ENCODE results near the gene ATP6V0C. TPM values are rescaled to one million over a fixed set of nuclear protein-coding genes. Genes with fewer than 3 reads are reported as not detected.

Gene ATP6V0C
- polyA plus RNA-seq, 1 donor from 2014 or later: 100 TPM

- Histone ChIP-seq H3K27me3 (ENCODE audit: insufficient read depth, low read depth, low read length) (no peaks in the 10 kb centered on the region), H3K79me2 (replicated peaks; ENCODE audit: insufficient read depth, low read length) (peaks cover 52% of the 10 kb centered on the region), H3K4me3 (ENCODE audit: low read length) (peak overlapping the region; percentile 35), H3K9me2 (ENCODE audit: insufficient read depth, low read length) (no peaks in the 10 kb centered on the region), H3F3A (ENCODE audit: insufficient read depth, low read length, poor library complexity, severe bottlenecking) (no peaks in the 10 kb centered on the region), H2AFZ (ENCODE audit: low read depth, low read length) (no peak overlapping the region), H3K9me3 (ENCODE audit: low read length) (no peaks in the 10 kb centered on the region), H3K36me3 (ENCODE audit: insufficient read depth, low read length) (no peaks in the 10 kb centered on the region), H3K9ac (ENCODE audit: low read length) (no peak overlapping the region), H3K4me2 (ENCODE audit: low read length) (no peak overlapping the region), H3K27ac (ENCODE audit: low read length) (no peak overlapping the region), H4K20me1 (ENCODE audit: insufficient read depth) (peaks cover 39% of the 10 kb centered on the region)
- TF ChIP-seq, protein P1, sequence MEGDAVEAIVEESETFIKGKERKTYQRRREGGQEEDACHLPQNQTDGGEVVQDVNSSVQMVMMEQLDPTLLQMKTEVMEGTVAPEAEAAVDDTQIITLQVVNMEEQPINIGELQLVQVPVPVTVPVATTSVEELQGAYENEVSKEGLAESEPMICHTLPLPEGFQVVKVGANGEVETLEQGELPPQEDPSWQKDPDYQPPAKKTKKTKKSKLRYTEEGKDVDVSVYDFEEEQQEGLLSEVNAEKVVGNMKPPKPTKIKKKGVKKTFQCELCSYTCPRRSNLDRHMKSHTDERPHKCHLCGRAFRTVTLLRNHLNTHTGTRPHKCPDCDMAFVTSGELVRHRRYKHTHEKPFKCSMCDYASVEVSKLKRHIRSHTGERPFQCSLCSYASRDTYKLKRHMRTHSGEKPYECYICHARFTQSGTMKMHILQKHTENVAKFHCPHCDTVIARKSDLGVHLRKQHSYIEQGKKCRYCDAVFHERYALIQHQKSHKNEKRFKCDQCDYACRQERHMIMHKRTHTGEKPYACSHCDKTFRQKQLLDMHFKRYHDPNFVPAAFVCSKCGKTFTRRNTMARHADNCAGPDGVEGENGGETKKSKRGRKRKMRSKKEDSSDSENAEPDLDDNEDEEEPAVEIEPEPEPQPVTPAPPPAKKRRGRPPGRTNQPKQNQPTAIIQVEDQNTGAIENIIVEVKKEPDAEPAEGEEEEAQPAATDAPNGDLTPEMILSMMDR (IDR thresholded peaks at IDR 0.05; ENCODE audit: poor library complexity, severe bottlenecking): no peak
- TF ChIP-seq MXI1 (conservative IDR thresholded peaks at IDR 0.05; ENCODE audit: poor library complexity, severe bottlenecking) (no peak), RAD21 (conservative IDR thresholded peaks at IDR 0.05) (no peak), REST (IDR thresholded peaks at IDR 0.05; ENCODE audit: borderline replicate concordance) (no peak), EP300 (conservative IDR thresholded peaks at IDR 0.05; ENCODE audit: poor library complexity, severe bottlenecking) (no peak), EZH2 (IDR thresholded peaks at IDR 0.05; ENCODE audit: borderline replicate concordance, insufficient read depth, low read length, poor library complexity, severe bottlenecking) (no peak), TAF1 (IDR thresholded peaks at IDR 0.05; ENCODE audit: low read depth) (no peak)
These were observed 2.9 kb downstream of the ATP6V0C start for GRCh38 chr16:2516391-2517240.

GRCh38 chr16:2517954-2518605, 4.3 kb downstream of the ATP6V0C start:
- peaks cover 39% of the 10 kb centered on the region for H4K20me1 ChIP-seq (ENCODE audit: insufficient read depth)
- H3K79me2 ChIP-seq (replicated peaks; ENCODE audit: insufficient read depth, low read length): peaks cover 52% of the 10 kb centered on the region
- no peaks in the 10 kb centered on the region for H3K36me3 ChIP-seq (ENCODE audit: insufficient read depth, low read length)

More at GRCh38 chr16:2517954-2518605, 4.3 kb downstream of the ATP6V0C start:
- Histone ChIP-seq H3F3A (ENCODE audit: insufficient read depth, low read length, poor library complexity, severe bottlenecking) (no peaks in the 10 kb centered on the region), H3K4me3 (ENCODE audit: low read length) (no peak overlapping the region), H3K27ac (ENCODE audit: low read length) (no peak overlapping the region), H3K9me3 (ENCODE audit: low read length) (no peaks in the 10 kb centered on the region), H3K9me2 (ENCODE audit: insufficient read depth, low read length) (no peaks in the 10 kb centered on the region), H3K9ac (ENCODE audit: low read length) (no peak overlapping the region), H3K27me3 (ENCODE audit: insufficient read depth, low read depth, low read length) (no peaks in the 10 kb centered on the region), H3K4me2 (ENCODE audit: low read length) (no peak overlapping the region), H2AFZ (ENCODE audit: low read depth, low read length) (no peak overlapping the region)
- TF ChIP-seq TAF1 (IDR thresholded peaks at IDR 0.05; ENCODE audit: low read depth) (no peak), RAD21 (conservative IDR thresholded peaks at IDR 0.05) (no peak)

All from neural cell (in vitro differentiated cells).